ENCODE results near the gene LIPM.
A peak's percentile ranks its signal among the peaks of the same experiment; 100 is the strongest.

LIPM gene, protein sequence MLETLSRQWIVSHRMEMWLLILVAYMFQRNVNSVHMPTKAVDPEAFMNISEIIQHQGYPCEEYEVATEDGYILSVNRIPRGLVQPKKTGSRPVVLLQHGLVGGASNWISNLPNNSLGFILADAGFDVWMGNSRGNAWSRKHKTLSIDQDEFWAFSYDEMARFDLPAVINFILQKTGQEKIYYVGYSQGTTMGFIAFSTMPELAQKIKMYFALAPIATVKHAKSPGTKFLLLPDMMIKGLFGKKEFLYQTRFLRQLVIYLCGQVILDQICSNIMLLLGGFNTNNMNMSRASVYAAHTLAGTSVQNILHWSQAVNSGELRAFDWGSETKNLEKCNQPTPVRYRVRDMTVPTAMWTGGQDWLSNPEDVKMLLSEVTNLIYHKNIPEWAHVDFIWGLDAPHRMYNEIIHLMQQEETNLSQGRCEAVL

DNA sequence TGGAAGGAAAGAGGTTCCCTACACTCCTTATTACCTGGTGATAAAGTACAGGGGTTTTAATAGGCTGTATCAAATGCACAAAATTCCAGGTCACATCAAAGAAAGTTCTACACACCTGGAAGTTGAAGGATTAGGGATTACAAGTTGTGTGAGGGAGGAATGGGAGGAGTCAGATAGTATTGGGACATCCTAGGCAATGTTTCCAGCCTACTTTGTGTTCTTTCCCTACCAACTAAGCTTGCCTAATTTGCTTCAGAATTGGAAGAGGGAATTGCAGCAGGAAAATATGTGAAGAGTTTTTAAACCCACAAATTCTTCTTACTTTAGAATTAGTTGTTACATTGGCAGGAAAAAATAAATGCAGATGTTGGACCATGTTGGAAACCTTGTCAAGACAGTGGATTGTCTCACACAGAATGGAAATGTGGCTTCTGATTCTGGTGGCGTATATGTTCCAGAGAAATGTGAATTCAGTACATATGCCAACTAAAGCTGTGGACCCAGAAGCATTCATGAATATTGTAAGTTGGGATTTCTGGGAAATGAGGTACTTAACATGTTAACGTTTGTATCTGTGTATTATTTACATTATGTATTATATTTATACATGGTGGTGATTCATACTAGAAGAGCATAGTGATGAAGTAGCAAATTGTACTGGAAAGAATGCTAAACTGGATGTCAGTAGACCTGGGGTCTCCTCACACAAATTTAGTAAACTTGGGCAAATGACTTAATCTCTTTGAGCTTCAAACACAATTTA is at the start of gene LIPM:
Gene LIPM, plus strand, starts transcription at position 208 of the 763 bp plus-strand sequence. Its CDS starts 167 bp downstream, at position 375.
- no peak for DNase-seq (ENCODE audit: low spot score)

DNA sequence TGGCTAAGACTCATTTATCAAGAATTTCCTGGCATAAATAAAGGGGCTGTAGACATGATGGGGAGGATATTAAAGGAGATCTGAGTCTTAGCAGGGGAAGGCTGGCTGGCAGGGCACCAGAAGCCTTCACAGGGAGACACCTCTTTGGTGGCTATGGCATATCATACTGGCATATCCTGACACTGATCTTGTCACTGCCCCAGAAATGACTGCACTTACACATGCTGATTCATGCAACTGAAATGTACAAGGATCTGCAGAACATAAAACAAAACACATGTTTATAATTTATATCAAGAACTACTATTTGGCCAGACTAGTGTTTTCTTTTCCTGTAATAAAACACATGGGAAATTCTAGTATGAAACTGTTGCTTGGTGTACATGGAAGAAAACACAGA is 48.2 kb upstream of the LIPM start:
- no peak for DNase-seq (ENCODE audit: low spot score)

DNA sequence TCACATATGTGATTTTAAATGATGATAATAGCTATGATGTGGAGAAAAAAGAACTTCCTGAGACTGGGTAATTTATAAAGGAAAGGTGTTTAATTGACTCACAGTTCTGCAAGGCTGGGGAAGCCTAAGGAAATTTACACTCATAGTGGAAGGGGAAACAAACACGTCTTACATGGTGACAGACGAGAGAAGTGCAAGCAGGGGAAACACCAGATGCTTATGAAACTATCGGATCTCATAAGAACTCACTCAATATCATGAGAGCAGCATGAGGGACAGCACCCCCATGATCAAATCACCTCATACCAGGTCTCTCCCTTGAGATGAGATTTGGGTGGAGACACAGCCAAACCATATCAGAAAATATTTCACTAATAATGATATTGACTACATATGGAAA is 46.8 kb upstream of the LIPM start:
- DNase-seq (ENCODE audit: low spot score): no peak

DNA sequence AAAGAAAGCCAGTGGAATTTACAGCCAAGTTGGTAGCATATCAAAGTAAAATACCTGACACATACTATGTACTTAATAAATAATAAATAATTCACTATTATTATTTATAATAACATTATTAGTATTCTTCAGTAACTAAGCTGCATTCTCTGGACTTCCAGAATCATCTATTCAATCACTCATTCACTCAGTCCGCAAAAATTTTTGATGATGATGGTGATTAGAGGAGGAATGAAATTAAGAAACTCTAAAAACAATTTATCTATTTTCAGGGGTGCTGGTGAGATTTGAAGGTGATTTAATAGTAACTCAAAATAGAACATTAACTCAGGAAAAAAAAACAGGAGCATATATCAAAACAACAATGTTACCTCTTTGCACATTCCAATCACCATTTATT is 45.9 kb upstream of the LIPM start:
- DNase-seq (ENCODE audit: low spot score): no peak

DNA sequence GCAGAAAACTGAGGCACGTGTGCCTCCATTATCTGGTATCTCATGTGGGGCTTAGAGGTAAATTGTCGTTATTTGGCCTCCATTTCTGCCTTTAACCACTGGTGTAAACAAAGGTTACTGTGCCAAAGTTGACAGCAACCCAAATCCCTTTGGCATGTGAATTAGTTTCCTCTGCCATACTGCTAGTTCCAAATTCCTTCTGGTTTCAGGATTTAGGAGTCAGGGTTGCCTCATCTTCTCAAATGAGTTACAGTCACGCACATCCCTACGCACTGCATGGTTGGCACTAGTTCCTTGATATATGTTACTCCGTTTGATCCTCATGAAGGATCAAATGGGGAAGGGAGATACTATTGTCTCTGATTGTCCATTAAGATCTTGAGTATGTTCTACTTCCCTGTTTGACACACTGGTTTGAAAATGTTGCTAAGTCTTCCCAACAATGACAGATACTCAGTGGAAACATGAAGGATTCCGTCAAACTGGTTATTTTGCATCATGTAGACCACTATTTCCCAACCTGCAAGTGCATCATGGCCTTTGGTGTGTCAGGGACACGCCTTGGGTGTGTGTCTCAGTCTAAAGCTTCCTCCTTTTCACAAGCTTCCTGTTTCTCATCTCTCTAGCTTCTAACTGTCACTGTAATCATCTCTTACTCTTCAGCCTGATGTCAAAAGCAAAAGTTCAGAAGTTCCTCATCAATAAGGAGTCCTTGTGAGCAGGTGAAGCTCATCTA is 43.0 kb upstream of the LIPM start, which contains the start of gene LIPN:
Gene LIPN, plus strand, starts transcription at position 655 of the 736 bp plus-strand sequence. CDS start 1,386 bp downstream, outside the sequence.
- DNase-seq (ENCODE audit: low spot score): peak; percentile 4

DNA sequence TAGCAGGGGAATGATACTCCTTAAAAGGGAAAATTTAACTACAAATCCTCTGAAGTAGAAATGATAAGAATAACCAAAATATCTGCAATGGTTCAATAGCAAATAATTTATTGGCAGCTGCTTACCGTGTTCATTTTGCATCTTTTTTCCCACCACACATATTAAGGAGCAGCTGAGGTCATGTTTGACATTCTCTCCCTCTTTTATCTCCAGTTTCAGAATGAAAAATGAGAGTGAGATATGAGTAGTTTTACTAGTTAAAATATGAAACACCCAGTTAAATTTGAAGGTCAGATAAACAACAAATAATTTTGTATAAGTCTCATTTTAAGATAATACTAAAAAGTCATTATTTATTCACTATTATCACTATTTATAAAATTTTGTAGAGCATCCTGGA is 39.6 kb upstream of the LIPM start:
- DNase-seq (ENCODE audit: low spot score): no peak

DNA sequence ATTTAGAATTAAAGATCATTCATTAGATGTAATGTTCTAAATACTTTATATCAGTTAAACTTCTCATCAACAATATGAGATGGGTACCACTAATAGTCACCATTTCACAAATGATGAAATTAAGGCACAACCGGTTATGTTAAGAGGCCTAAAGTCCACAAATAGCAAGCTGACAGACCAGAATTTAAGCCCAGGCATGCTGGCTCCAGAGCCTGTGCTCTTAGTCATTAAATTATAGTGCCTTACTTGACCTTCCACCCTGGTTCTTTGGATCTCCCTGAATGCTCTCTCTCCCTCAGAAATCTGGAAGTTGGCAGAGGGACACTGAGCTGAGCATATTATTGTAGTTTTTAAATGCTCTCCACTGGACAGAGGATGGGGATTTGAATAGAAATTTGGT is 39.1 kb upstream of the LIPM start:
- DNase-seq (ENCODE audit: low spot score): no peak

DNA sequence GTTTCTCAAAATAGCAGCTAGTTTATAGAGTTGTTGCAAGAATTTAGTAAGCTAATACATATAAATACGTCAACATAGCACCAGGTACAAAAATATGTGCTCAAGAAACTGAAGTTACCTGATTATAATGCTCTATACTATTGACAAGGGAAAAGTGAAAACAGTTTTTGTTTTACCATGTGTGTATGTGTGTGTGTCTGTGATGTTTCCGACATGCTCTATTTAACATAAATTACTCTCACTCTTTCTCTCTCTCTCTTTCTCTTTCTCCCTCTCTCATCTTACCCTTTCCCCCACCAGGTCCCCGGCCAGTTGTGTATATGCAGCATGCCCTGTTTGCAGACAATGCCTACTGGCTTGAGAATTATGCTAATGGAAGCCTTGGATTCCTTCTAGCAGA is 38.4 kb upstream of the LIPM start:
- no peak for DNase-seq (ENCODE audit: low spot score)

DNA sequence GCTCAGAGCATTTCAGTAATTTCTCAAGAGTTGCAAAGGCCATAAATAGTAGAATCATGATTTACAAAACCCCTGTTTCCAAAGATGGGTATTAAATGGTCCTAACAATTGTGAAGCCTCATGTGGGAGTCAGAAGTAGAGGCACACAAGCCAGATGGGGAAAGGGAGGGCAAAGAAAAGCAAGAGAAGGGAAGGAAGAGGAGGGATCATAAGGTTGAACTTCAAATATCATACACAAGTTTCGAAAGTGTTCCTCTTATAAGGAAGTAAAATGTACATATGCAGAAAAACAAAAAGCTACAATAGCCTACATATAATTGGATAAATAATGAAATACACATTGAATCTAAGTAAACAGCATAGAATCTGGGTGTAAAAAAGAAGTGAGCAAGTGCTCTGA is 36.7 kb upstream of the LIPM start:
- DNase-seq (ENCODE audit: low spot score): no peak

DNA sequence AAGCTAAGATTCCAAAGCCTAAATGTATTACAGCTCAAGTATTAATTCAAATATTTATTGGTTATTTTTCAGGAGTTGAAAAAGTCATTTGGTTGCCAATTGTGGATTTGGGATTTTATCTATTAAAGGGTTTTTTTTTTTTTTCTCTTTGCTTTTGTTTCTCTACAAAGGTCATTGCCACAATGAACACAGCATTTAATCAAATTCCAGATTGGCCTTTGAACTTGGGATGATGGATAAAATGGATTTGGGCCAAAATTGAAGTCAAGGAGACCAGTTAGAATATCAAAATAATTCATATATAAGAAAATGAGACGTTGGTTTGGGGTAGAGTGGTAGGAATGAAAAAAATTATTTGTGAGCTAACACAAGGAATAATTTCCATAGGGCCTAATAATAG is 33.1 kb upstream of the LIPM start:
- DNase-seq (ENCODE audit: low spot score): no peak

DNA sequence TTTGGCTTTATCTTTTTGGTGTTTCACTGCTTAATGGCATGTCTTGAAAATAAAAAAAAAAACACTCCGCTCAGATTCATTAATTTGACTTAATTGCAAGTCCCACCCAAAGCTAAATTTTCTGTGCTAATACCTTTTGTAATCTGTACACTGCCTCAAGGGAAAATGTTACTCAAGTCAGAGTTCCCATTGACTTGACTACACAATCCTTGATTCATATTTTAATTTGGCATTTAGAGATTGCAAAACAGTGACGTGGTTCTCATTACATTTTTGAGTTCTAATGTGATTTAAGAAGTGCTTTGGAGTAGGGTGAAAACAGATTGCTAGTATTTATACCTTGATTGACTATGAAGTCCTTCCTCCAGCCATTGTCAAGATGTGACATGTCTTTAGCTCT is 21.3 kb upstream of the LIPM start:
- no peak for DNase-seq (ENCODE audit: low spot score)

DNA sequence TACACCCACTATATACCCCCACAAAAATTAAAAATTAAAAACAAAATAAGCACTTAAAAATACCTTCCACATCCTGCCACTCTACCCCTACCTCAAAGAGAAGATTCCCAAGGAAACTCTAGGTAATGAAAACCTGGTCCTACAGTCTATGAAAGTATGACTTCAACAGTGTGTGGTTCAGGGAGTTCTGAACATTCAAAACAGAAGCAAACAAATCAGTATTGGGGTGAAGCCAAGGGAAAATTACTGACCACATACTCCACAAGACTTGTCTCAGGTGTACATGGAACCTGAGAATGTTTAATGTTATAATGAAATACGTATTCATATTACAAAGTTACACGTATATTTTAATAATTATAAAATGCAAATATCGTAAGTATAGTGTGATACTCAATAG is 20.3 kb upstream of the LIPM start:
- no peak for DNase-seq (ENCODE audit: low spot score)

DNA sequence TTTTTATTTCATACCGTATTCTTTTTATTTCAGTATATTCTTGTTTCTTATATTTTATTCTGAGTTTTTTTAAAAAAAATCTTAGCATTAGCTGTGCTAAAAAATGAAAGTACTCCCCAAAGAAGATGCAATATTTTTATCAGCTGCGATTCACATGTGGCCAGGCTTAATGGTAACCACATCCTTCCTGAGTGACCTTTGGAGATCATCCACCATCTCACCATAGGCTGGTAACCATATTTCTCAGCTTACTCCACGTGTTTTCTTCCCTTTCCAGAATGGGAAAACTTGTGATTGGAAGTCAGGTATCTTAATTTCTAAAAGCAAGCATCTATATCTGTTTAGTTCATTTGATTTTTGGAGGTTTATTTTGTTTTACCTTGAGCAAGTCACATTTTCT is 18.8 kb upstream of the LIPM start:
- no peak for DNase-seq (ENCODE audit: low spot score)

DNA sequence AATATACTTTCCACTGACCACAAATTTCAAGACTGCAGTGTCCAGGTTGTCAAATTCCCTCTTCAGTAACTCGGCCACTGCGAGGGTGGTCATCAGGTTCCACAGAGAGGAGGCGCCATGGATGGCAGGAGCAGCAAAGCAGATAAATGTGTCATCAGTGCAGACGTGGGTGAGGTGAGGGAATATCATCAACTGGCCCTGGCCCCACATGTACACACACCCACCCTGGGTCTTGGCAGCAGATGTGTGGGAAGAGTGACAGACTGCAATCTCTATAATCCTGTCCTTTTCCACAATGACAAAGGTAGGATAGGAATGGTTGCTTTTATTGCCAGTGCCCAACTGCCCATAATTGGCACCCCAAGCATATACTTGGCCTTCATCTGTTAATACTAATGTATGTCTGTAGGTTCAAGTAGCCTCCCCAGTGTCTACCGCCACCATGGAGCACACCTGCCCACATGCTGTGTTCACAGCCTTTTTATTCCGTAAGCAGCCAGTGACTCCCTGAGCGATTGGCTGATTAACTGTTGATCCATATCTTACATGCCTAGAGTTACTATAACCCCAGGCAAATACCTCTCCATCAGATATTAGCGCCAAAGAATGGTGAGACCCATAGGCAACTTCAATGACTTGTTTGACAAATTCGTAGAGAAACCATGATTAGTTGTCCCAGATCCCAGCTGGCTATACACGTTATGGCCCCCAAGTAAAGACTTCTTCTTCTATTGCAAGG is 16.3 kb upstream of the LIPM start:
- DNase-seq (ENCODE audit: low spot score): no peak

DNA sequence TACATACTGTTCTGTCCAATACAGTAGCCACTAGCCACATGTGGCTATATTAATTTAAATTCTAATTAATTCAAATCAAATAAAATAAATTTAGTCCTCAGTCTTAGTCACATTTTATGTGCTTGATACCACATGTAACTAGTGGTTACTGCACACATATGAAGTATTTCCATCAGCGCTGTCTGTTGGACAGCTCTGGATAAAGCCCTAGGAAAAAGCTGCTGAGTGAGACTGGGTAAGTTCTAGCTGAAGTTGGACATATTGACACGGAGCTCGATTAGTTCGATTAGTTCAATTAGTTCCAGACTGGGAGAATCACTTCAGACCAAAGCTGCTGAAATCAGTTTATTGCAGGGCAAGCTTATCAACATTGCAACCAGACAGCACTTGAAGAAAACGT is 15.1 kb upstream of the LIPM start:
- DNase-seq (ENCODE audit: low spot score): no peak

DNA sequence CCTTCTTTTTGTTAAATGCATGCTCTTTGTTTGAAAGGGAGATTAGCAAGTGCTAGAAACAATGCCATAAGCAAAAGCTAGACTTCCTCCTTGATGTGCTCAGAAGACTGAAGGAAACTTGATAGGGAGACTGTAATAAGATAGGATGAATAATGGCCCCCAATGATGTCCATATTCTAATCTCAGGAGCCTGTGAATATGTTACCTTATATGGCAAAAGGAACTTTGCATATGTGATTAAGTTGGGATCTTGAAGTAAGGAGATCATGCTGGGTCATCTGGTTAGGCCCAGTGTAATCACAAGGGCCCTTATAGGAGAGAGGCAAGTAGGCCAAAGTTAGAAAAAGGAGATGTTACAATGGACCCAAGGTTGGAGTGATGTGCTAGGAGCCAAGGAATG is 13.6 kb upstream of the LIPM start:
- no peak for DNase-seq (ENCODE audit: low spot score)

DNA sequence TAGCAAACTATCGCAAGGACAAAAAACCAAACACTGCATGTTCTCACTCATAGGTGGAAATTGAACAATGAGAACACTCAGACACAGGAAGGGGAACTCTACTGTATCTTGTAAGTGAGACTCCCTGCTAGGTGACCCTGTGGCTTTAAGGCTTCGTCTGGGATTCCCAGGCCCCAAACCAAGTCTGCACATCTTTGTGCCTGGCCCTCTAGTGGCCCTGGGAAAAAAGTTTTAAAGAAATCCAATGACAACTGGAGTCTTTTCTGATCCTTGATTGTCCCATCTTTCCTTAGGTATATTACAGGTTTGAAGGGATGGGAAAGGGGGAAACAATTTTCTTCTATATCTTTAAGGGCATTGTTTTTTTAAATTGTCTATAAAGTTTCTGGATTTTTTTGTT is 10.6 kb upstream of the LIPM start:
- DNase-seq (ENCODE audit: low spot score): no peak

DNA sequence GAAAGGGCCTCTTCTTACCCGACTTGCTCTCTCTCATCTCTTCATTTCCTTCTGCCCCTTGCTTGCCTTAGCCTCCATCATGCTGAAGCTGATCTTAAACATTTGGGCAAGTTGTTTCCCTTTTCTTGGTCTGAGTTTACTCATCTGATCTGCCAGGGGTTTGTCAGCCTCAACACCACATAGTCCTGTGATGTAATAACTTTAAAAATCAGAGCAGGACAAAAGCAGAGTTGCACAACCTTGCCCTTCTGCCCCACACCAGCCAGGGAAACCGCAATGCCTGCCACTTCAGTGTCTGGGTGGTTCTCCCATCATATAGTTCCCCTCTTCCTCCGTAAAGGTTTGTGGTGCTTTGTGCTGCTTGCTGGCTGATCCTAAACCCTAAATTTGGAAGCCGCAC is 9.9 kb upstream of the LIPM start:
- no peak for DNase-seq (ENCODE audit: low spot score)

DNA sequence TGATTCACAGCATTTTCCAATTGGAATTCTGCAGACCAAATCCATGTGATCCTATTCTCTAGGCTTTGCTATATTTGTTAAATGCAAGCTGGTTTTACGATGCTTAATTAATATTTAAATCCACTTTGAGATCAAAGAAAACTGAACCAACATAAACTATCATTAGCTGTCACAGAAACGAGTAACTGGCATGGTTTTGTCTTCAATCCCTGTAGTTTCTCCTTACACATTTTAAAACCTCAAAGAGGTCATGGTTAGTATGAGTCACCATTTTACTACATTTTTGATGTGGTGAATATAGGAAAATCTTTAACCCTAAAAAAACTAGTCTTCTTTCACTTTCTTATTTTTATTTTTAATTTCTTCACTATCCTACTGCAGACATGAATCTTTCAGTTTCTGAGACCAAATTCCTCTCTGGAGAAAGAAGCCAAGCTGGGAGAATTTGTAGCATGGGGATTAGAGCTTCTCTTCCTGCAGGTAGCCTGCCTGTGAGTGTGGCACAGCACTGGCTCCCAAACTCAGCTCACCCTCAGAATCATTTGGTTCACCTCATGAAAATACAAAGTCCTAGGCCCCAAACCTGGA is 8.7 kb upstream of the LIPM start:
- DNase-seq (ENCODE audit: low spot score): peak; percentile 28

DNA sequence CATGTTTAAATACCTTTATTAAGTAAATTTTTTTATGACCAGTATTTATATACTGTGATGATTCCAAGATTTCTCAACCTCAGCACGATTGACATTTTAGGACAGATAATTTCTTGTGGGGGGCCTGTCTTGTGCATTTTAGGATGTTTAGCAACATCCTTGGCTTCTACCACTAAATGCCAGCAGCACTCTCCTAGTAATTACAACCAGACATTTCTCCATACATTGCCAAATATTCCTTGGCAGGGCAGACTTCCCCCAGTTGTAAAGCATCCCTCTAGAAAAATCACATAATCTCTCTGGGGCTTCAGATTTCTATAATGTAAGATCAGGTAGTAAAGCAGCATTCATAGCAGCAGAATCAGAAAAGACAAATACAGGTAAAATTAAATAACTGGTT is 7.8 kb upstream of the LIPM start:
- DNase-seq (ENCODE audit: low spot score): no peak
